HG02840 (cell line): ENCODE measurements around the gene APOA5.
"Not testable (repeated sequence)": the region's sequence is repeated elsewhere in the genome, so short reads cannot be mapped to it uniquely, and the experiment has no call there.

Experiments
- ATAC-seq: cut with Tn5 transposase; IDR thresholded peaks from one replicate; pipeline ENCODE4 v1.9.1; 2021; ENCODE audit warnings: mild to moderate bottlenecking, moderate library complexity, moderate number of reproducible peaks; ENCODE audit not compliant: unreplicated experiment, low FRiP score

APOA5 gene

DNA sequence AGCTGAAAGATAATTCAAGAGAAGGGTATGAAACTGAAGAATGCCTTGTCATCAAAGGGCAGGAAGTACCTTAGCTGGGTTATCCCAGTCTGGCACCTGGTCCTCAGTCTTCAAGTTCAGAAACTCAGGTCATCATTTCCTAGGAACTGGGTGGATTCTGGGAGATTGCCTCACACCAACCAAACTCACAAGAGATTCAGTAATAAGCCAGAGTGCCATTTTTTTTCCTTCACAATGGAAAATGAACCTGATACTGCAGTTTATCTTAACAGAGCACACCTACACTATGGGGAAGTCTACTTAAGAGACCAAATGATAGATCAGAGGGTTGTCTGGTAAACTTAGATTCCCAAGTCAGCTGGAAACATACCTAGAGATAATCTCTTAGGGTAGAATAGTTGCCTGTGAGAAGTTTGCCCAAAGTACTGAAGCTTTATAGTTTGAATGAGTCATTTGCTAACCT lies 15.1 kb downstream of the APOA5 start:
- no peak for ATAC-seq

DNA sequence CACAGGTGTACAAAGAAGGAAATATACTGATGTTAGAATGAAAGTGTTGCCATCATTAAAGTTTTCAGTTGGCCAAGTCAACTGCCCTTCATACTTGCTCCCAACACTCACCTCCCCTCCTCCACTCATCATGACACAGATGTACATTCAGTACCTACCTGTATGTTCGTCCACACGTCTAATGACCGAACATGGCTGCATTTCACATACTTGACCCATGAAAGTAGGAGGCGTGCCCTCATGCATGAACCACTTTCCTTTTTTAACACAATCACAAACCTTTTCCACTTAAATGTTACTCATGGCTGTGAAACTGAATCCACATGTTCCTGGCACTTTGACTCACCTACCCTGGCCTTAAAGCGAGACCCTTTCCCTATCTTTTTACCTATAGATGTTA lies 15.7 kb downstream of the APOA5 start:
- no peak for ATAC-seq

DNA sequence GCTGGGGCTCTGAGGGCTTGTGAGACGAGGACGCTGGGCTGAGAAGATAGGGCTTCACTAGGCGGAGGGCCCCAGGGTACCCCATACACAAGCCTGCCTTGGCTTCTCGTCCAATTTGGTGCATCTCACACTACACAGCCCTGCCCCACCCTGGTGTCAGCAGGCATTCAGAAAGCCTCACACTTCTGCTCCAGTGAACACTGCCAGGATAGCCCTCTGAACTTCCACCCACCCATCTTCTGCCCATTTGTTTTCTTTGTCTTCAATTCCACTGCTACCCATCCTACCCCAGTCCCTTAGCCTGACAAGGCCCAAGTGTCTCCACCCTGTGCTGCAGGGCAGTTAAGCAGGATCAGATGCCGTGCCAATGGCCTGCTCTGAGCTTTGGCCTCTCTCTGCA lies 17.0 kb downstream of the APOA5 start:
- no peak for ATAC-seq

DNA sequence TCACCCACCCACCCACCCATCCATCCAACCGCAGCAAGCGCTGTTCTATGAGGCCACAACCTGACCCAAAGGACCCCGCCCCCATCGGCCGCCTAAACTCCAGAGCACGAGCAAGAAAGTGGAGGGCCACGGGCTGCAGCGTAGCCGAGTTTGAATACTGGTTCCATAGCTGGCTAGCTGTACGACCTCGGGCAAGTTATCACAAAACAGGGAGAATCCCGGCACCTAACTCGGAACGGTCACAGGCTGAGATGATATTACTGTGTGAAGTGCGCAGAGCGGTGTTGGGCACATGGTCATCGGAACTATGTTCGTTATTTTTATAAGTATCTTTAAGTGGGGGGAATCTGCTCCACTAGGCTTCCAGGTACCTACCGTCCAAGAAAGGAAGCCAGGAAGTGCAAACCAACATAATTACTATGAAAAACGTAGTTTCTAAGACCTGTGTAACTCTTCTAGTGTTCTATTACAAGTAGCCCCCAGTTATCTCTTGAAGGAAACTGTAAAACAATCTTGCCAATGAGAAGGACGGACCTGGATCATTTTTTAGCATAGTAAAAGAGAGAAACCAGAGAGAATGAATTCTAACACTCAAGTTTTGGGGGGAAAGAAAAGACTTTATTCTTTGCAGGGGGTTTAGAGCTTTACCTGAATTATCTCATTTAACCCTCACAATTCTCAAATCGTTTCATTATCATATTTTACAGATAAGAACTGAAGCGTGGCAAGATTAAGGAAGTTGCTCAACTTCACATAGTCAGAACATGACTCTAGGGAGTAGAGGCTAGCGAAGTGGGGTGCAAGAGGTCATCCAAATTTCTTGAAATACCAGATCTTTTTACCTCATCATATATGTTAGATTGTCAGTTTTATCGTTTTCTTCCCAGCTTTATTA lies 18.2 kb downstream of the APOA5 start:
- ATAC-seq: peak; percentile 12

DNA sequence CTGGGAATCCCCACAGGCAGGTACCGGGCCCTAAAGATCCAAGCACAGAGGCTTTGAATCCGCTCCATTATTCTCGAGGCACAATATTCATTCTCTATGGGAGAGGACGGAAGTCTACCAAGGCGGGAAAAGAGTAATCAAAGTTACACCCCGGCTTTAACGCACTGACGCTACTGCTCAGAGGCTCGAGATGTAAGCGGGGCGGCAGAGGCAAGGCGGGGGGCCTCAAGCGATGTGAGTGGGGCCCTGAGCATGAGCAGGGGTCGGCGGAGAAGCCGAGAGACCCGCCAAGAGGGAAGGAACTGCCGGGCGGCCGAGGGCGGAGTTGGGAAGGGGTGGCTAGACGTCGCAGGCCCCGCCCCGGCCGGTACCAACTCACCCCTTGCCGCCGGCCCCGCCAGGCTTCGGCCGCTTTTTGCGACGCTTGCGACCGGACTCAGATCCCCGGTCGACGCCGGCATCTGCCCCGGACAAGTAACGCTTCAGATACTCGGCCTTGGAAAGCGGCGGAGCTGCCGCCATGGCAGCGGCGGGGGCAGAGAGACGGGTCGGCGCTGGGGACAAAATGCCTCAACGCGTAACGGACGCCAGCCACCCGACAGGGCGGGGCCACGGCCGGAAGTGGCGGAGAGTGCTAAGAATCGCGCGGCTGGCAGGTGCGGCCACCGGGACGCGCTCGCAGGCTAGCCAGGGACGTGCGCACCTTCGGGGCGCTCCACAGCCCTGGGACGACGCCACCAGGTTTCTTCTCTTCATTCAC lies 19.1 kb downstream of the APOA5 start, which contains the start of gene BUD13:
BUD13 (minus strand) TSS at position 545 of the 760 bp plus-strand sequence; CDS start at position 522, 23 bp downstream.
- ATAC-seq: peak; percentile 83

DNA sequence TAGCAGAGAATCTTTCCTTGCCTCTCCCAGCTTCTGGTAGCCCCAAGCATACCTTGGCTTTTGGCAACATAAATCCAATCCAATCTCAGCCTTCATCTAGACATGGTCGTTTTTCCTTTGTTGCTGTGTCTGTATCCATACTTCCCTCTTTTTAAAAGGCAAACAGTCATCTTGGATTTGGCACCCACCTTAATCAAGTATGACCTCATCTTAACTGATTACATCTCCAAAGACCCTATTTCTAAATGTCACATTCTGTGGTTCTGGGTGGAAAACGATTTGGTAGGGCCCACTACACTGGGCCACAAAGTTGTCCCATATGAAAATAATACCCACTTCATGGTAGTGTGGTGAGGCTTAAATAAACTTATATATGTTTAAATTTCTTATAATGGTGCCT lies 19.7 kb downstream of the APOA5 start:
- ATAC-seq: no peak

DNA sequence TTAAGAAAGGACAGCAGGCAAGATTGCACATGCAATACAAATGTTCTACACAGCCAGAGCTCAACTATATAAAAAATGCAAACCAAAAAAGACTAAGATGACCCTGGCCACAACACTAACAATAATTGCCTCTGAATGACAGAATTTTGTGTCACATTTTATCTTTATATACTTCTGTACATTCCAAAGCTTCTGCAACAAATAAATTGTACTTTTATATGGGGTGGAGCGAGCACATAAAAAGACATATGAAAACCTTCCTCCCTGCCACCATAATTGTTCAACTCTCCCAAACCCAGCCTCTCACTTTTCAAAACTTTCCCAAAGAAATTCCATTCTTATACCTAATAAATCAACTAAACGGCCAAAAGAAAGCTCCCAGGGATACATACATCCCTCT lies 29.5 kb downstream of the APOA5 start:
- ATAC-seq: no peak

DNA sequence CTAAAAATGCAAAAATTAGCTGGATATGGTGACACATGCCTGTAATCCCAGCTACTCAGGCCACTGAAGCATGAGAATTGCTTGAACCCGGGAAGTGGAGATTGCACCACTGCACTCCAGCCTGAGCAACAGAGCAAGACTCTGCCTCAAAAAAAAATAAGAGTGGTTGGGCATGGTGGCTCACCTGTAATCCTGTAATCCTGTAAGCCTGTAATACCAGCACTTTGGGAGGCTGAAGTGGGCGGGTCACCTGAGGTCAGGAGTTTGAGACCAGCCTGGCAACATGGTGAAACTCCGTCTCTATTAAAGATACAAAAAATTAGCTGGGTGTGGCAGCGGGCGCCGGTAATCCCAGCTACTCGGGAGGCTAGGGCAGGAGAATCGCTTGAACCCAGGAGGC lies 35.6 kb downstream of the APOA5 start:
- ATAC-seq: not testable (repeated sequence)

DNA sequence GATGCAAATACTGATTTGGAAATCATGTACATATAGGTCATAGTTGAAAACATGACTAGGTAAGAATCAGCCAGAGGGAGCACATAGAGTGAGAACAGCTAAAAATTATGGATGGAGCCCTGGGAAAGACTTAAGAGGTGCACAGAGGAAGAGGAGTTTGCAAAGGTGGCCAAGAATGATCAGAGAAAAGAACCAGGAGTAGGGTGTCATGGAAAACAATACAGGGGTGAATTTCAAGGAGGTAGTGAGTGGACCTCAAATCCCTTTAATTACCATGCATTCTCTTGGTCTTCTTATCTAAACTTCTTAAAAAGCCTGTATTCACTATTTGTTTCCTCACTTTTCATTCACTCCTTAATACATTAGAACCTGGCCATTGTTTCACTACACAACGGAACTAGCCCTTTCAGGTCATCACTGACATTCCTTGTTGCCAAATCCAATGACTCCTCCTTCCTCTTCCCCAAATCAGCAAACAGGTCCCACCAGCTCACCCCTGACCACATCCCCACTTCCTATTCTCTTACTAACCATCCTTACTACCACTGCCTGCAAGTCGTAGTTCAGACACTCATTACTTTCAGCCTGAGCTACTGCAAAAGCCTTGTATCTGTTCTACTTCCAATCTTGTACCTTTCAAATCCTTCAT lies 41.5 kb downstream of the APOA5 start:
- ATAC-seq: no peak

DNA sequence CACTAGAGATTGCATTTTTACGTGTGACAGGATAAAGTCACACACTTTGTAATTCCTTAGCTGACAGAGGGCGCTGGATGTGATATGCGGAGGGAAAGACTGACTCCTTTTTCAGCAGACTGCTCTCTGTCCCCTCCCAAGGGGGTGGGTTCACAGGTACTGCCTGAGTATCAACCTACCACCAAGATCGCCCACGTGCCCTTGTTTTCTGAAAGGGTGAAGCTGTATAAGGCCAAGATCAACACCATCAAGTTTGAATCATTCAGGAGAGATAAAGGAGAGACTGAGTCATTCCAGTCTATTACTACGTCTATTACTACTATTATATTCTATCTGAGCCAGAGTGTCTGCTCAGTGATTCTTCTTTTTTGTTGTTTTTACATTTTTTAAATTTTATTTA lies 49.6 kb downstream of the APOA5 start:
- ATAC-seq: no peak

DNA sequence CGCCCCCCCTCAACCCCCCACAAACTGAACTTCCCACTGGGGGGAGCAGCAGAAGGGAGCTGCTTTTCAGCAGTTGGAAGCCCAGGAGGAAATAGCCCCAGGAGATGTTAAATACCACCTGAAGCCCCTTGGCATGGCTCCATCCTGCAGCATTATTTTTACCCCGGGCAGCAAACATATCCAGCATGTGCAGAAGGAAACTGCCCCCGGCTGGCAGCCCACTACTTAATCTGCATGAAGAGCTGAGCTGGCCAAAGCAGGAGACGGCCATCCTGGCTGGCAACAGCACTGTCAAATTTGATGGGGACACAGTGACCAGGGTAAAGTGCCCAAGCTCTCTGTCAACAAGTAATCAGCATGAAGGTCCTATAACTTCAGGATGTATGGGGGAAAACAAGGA lies 50.9 kb downstream of the APOA5 start:
- no peak for ATAC-seq
